KOPT-K1 (cell line): ENCODE measurements around the gene VIPR2.
"Not testable (repeated sequence)": the region's sequence is repeated elsewhere in the genome, so short reads cannot be mapped to it uniquely, and the experiment has no call there.

Source experiments
- H3K27ac ChIP-seq: fragments of 200-600 bp; sonication (generic); 2 replicates; pipeline ENCODE4 v1.5.1; 2016; ENCODE audit warnings: antibody characterized with exemption, mild to moderate bottlenecking, low read depth, low read length; ENCODE audit not compliant: poor library complexity, severe bottlenecking
- H3K36me3 ChIP-seq: fragments of 200-600 bp; sonication (generic); 2 replicates; pipeline ENCODE4 v1.5.1; 2017; ENCODE audit warnings: antibody characterized with exemption, mild to moderate bottlenecking, low read length, moderate library complexity; ENCODE audit not compliant: insufficient read depth
- H3K9me3 ChIP-seq: fragments of 200-600 bp; sonication (generic); 2 replicates; pipeline ENCODE4 v1.5.1; 2017; ENCODE audit warnings: antibody characterized with exemption, low read length, mild to moderate bottlenecking; ENCODE audit not compliant: insufficient read depth, poor library complexity, severe bottlenecking

Gene VIPR2

DNA sequence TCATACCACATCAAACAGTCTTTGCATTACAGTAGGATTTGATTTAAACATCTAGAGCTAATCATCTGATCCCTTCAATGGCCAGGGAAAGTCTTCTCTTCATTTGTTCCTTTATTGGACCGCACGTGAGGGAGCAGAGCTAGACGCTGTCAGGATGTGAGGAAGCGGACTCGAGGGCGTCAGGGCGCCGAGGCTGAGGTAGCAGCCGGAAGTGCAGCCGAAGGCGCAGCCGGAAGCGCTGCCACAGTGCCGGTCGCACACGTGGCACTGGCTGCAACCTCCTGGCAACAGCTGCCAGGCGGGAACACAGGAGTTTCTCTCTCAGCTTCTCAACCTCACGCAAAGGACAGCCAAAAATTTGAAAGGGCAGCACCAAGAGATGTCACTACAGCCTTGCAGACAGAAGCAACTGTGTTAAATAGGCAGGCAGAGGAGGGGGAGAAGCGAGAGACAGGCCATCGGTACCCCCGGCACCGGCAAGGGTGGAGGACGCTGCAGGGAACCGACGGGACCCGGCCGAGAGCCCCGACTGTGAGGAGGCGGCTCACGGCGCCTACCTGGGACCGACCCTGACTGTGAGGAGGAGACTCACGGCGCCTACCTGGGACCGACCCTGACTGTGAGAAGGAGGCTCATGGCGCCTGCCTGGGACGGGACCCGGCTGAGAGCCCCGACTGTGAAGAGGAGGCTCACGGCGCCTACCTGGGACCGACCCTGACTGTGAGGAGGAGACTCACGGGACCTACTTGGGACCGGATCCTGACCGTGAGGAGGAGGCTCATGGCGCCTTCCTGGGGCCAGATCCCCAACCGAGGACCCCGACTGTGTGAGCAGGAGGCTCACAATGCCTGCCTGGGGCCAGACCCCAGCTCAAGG, 32.3 kb downstream of the VIPR2 start:
- Histone ChIP-seq H3K9me3 (no peaks in the 10 kb centered on the region), H3K27ac (no peak overlapping the region)

DNA sequence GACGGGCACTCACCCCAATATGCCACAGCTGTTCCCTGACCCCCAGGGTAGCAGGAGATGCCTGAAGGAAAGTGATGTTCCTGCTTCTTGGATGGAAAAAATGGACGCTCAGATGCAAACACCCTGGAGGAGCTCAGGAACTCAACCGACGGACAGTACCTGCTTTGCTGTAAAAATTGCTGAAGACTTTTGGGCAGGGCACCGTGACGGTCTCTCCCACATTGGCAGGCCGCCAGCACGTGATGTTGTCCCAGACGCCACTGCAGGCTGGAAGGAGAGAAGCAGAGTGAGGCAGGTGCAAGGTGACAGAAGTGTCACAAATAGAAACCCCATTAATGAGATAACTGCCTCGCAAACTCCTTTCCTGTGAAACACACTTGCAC, 35.0 kb downstream of the VIPR2 start:
- Histone ChIP-seq H3K36me3 (peaks cover 73% of the 10 kb centered on the region), H3K9me3 (no peaks in the 10 kb centered on the region), H3K27ac (peak overlapping the region; percentile 70)

More for the DNA sequence above, 32.3 kb downstream of the VIPR2 start:
- peaks cover 69% of the 10 kb centered on the region for H3K36me3 ChIP-seq

DNA sequence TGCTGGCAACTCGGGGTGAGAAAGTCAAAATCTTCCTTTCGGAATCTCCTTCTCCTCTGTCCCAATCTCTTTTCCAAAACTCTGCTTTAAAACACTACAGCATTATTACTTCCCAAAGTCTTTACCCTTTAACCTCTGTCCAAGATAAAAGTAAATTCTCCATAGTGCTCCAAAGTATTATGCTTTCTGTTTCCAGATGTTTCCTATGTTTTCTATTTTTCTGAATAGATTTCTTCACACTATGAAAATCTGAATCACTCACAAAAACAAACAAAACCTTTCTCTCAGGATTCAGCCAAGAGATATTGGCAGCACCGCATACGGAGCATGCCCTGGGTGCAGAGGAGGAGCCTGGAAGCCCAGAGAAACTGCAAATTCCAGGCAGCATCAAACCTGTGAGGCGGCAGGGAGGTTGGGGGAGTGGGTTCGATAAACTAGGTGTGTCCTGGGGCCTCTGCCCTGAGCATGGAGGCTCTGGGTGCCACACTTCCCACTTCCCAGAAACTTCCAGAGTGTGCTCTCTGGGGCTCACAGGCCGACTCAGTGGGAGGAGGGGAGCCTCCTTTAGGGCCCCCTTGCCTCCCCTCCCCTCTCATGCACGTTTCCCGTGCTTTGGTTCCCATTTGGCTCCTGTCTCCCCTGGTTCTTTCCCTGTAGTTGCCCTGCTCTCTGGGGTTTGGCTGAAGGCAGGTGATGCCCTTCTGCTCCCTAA, 35.6 kb downstream of the VIPR2 start:
- H3K27ac ChIP-seq = peak overlapping the region; percentile 70
- no peaks in the 10 kb centered on the region for H3K9me3 ChIP-seq
- peaks cover 78% of the 10 kb centered on the region for H3K36me3 ChIP-seq

DNA sequence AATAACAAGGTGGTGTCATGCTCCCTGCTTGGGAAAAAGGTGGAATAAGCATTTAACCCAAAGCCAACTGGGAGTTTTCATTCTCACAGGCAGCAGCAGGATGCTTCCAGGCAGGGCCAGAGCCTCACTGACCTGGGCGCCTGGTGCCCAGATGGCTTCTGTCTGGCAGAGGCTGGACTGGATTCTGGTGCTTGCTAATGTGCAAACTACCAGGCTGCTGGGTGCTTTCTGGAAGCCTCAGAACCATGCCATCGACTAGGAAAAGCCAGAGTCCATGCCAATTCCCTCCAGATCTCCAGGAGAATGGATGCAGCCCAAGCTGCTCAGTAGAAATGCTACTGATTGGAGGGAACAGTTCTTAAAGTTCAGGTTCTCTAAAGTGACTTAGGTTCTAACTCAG, 36.2 kb downstream of the VIPR2 start:
- Histone ChIP-seq H3K27ac (peak overlapping the region; percentile 70), H3K9me3 (no peaks in the 10 kb centered on the region), H3K36me3 (peaks cover 83% of the 10 kb centered on the region)

DNA sequence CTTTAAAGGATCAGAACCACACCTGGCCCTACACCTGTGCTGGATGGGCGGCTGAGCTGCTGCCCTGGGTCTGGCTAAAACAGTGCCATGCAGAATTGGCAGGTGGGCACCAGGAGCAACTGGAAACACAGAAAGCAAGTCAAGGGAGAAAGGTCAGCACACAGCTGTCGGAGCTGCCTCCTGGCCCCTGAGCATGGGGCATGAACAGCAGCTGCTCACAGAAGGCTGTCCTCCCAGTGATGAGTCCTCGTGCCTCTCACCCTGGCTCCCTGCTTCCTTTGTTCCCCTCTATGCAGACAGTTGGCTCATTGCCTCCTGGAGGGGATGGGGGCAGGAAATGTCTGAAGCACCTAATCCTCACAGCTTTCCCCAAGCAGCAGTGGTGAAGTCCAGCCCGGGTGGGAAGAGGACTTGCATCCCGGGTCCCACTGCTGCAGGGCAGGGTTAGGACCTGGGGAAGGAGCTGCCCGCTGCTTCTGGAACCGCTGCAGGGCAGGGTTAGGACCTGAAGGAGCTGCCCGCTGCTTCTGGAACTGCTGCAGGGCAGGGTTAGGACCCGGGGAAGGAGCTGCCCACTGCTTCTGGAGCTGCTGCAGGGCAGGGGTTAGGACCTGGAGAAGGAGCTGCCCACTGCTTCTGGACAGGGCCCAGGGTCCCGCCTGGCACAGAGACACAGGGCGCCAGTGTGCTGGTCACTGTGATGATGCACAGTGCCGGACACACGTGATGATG, 37.3 kb downstream of the VIPR2 start:
- H3K27ac ChIP-seq = peak overlapping the region; percentile 70
- H3K36me3 ChIP-seq = peaks cover 83% of the 10 kb centered on the region
- no peaks in the 10 kb centered on the region for H3K9me3 ChIP-seq

DNA sequence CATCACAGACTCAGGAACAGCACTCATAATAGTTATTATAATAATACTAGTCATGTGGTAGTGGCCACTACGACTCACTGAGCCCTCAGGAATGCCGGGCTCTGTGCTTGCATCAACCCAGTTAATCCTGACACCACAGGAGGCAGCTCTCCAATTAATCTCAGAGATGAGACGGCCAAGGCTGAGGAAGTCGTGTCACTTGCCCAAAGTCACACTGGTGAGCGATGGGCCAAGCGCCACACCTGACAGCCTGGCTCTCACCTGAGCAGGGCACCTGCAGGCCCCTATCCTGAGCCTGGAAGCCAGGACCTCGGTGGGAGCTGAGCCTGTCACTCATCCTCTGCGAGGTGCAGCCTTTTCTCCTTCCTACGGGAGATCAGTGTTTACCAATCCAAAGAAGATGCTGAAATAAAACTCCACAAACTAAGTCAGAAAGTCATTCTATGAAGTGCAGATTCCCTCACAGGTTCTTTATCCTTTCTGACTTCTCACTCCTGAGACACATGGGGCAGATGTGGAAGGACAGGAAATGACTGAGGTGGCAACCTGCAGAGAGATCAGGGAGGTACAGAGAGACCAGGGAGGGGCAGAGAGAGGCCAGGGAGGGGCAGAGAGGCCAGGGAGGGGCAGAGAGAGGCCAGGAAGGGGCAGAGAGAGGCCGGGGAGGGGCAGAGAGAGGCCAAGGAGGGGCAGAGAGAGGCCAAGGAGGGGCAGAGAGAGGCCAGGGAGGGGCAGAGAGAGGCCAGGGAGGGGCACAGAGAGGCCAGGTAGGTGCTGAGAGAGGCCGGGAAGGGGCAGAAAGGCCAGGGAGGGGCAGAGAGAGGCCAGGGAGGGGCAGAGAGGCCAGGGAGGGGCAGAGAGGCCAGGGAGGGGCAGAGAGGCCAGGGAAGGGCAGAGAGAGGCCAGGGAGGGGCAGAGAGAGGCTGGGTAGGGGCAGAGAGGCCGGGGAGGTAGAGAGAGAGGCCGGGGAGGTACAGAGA, 38.5 kb downstream of the VIPR2 start:
- peak overlapping the region; percentile 70 for H3K27ac ChIP-seq
- peaks cover 5% of the 10 kb centered on the region for H3K9me3 ChIP-seq
- H3K36me3 ChIP-seq = peaks cover 90% of the 10 kb centered on the region

DNA sequence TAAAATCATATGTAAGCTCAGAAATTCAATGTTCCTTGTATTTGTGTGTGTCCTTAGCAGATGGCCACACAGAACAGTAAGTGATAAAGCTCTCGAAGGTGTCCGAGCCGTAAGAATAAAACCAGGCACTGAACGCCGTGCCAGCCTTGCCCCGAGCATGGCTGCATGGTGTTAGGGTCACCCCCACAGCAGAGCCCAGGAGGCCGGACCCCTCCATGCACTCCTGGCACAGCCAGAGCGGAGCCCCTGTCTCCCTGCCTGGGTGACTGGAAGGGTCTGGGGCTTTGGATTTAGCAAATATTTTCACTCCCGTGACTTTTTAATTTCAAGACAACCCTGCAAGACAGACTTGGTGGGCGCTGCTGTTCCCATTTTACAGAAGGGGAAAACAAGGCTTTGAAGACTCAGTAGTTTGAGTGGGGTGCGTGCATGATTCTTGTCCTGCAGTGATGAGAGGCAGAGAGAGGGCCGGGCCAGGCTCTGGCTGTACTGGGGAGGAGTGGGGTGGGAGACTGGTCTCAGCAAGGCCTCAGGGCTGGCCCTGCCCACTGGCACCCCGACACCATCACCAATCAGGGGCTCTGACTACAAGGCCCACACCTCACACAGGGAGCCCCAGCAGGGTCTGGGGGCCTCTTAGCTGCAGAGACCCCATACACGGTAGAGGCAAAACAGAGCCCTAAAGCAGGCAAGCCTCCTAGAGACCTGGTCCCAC, 39.4 kb downstream of the VIPR2 start:
- peaks cover 96% of the 10 kb centered on the region for H3K36me3 ChIP-seq
- peak overlapping the region; percentile 23 for H3K27ac ChIP-seq
- peaks cover 5% of the 10 kb centered on the region for H3K9me3 ChIP-seq

DNA sequence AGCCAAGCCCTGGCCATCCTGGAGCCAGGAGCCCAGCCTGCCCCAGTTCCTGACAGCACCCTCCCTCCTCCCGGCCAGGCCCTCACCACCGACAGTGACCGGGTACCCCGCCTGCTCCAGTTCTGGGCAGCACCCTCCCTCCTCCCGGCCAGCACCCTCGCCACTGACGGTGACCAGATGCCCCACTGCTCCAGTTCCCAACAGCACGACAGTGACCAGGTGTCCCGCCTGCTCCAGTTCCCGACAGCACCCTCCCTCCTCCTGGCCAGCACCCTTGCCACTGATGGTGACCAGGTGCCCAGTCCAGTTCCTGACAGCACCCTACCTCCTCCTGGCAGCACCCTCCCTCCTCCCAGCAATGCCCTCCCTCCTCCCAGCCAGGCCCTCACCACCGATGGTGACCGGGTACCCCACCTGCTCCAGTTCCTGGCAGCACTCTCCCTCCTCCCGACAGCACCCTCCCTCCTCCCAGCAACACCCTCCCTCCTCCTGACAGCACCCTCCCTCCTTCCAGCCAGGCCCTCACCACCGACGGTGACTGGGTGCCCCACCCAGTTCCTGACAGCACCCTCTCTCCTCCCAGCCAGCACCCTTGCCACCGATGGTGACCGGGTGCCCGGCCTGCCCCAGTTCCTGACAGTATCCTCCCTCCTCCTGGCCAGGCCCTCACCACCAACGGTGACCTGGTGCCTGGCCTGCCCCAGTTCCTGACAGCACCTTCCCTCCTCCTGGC, 40.3 kb downstream of the VIPR2 start:
- Histone ChIP-seq H3K36me3 (peaks cover 98% of the 10 kb centered on the region), H3K27ac (peak overlapping the region; percentile 34), H3K9me3 (peaks cover 5% of the 10 kb centered on the region)

DNA sequence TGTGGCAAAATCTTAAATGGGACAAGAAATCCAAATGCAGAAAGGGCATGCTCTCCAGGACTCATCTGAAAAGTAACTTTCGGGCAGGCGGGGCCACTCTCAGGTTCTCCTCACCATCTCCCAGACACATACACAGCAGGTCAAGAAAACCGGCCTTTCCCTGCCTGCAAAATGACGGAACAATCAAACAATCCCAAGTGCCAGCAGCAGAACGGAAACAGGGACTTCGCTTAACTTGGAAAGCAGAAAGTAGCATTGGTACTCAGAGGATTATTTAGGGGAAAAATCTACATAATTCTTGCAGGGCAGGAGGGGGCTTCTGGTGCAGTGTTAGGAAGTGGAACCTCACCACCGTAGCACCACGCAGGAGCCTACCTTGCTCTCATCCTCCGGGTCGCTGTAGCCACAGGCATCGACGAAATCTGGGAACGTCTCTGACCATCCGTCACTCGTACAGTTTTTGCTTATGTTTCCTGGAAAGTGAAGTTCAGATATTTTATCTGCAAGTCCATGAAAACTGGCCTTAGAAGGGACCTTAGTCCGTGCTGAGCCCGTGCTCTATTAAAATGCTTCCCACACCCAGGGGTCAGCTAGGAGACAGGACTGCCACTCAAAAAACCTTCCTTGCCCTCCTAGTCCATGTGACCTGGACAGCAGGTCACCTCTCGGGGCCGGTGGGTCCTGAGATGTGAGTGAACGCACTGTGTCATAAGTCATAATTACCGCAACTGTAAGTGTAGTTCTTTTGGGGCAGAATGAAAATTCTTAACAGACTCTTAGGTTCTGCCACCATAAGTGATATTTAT, 41.1 kb downstream of the VIPR2 start:
- peak overlapping the region; percentile 34 for H3K27ac ChIP-seq
- H3K9me3 ChIP-seq = peaks cover 5% of the 10 kb centered on the region
- peaks cover 98% of the 10 kb centered on the region for H3K36me3 ChIP-seq

DNA sequence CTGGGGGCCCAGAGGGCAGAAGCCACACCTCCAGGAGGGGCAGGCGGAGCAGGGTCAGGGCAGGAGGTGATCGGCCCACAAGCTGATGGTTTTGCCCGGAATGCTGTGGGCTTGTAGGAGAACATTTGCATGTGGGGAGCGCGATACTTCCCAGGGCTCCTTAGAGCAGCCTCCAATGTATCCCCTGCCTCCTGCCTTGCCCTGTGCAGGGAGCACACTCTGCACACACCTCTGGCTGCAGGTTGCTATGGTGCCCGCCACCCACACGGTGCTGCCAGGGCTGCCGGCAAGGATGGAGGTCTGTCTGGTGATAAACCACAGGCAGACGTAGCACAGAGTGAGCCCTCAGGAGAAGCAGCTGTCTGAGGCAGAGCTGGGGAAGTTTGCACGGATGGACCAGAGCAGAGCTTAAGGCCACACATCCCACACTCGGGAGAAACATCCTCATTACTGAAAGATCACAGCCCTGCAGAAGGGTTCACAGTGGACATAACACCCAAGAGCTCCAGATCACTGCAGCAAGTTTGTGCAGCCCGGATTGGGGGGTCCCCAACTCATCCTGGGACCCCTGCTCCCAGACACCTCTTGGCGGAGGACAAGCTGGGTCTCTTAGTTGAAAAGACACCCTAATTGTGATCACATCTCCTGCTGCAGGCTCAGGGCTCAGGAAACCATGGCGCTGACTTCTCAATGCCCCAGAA, 41.8 kb downstream of the VIPR2 start:
- Histone ChIP-seq H3K36me3 (peaks cover 98% of the 10 kb centered on the region), H3K9me3 (peaks cover 5% of the 10 kb centered on the region), H3K27ac (peak overlapping the region; percentile 34)

DNA sequence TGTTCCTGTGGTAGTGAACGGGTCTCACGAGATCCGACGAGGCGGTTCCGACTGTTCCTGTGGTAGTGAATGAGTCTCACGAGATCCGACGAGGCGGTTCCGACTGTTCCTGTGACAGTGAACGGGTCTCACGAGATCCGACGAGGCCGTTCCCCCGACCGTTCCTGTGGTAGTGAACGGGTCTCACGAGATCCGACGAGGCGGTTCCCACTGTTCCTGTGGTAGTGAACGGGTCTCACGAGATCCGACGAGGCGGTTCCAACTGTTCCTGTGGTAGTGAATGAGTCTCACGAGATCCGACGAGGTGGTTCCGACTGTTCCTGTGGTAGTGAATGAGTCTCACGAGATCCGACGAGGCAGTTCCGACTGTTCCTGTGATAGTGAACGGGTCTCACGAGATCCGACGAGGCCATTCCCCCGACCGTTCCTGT, 43.0 kb downstream of the VIPR2 start:
- H3K36me3 ChIP-seq = peaks cover 99% of the 10 kb centered on the region
- not testable (repeated sequence) for H3K27ac ChIP-seq, H3K9me3 ChIP-seq

DNA sequence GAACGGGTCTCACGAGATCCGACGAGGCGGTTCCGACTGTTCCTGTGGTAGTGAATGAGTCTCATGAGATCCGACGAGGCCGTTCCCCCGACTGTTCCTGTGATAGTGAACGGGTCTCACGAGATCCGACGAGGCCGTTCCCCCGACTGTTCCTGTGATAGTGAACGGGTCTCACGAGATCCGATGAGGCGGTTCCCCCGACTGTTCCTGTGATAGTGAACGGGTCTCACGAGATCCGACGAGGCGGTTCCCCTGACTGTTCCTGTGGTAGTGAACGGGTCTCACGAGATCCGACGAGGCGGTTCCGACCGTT, 43.6 kb downstream of the VIPR2 start:
- not testable (repeated sequence) for H3K9me3 ChIP-seq, H3K27ac ChIP-seq
- H3K36me3 ChIP-seq = peaks cover 100% of the 10 kb centered on the region
